GM23338 (cell line): ENCODE measurements around the gene ELFN2. TPM values are rescaled to one million over a fixed set of nuclear protein-coding genes. Genes with fewer than 3 reads are reported as not detected.

ENCODE experiments used
- ATAC-seq: fragments of 200-7000 bp; cut with Tn5 transposase; 3 replicates; pipeline ENCODE4 v1.9.1; 2020
- DNase-seq: peaks from one replicate; pipeline ENCODE4 v3.0.0-alpha.2; 2015; ENCODE audit warnings: low spot score
- H2AFZ ChIP-seq: fragments of 200-600 bp; sonication (generic); 2 replicates; pipeline ENCODE4 v1.8.0; 2016; ENCODE audit warnings: antibody characterized with exemption, mild to moderate bottlenecking, moderate library complexity
- H3F3A ChIP-seq: fragments of 200-600 bp; sonication (generic); replicated peaks from 2 replicates; pipeline ENCODE4 v1.8.0; 2017; ENCODE audit warnings: antibody characterized with exemption, mixed run types, low read depth
- H3K27ac ChIP-seq: fragments of 200-600 bp; sonication (generic); 2 replicates; pipeline ENCODE4 v1.6.1; 2016; ENCODE audit warnings: low read depth
- H3K27me3 ChIP-seq: fragments of 200-600 bp; sonication (generic); 2 replicates; pipeline ENCODE4 v1.8.0; 2016; ENCODE audit warnings: mild to moderate bottlenecking, mixed run types, moderate library complexity; ENCODE audit not compliant: insufficient read depth
- H3K36me3 ChIP-seq: fragments of 200-600 bp; sonication (generic); 2 replicates; pipeline ENCODE4 v1.8.0; 2016; ENCODE audit warnings: mild to moderate bottlenecking; ENCODE audit not compliant: insufficient read depth
- H3K4me1 ChIP-seq: fragments of 200-600 bp; sonication (generic); 2 replicates; pipeline ENCODE4 v1.8.0; 2016; ENCODE audit warnings: mild to moderate bottlenecking, moderate library complexity; ENCODE audit not compliant: insufficient read depth
- H3K4me2 ChIP-seq: fragments of 200-600 bp; sonication (generic); 2 replicates; pipeline ENCODE4 v1.7.1; 2017; ENCODE audit warnings: mixed run types
- H3K4me3 ChIP-seq: fragments of 200-600 bp; sonication (generic); 2 replicates; pipeline ENCODE4 v1.6.1; 2016; ENCODE audit warnings: mixed run types
- H3K79me2 ChIP-seq: fragments of 200-600 bp; sonication (generic); replicated peaks from 2 replicates; pipeline ENCODE4 v1.8.0; 2017; ENCODE audit warnings: mild to moderate bottlenecking; ENCODE audit not compliant: insufficient read depth
- H3K9me2 ChIP-seq: fragments of 200-600 bp; sonication (generic); 2 replicates; pipeline ENCODE4 v1.8.0; 2017; ENCODE audit not compliant: insufficient read depth
- H4K20me1 ChIP-seq: fragments of 200-600 bp; sonication (generic); replicated peaks from 2 replicates; pipeline ENCODE4 v1.8.0; 2017; ENCODE audit warnings: mild to moderate bottlenecking; ENCODE audit not compliant: insufficient read depth
- H3K27ac Mint-ChIP-seq: 2 replicates; pipeline ENCODE4 v1.8.0; 2020; ENCODE audit warnings: inconsistent platforms, mild to moderate bottlenecking, moderate library complexity, mixed read lengths
- H3K27me3 Mint-ChIP-seq: 3 replicates; pipeline ENCODE4 v1.8.0; 2022; ENCODE audit warnings: low read depth, mild to moderate bottlenecking, moderate library complexity, mixed read lengths, inconsistent platforms; ENCODE audit not compliant: insufficient read depth, poor library complexity
- H3K36me3 Mint-ChIP-seq: 3 replicates; pipeline ENCODE4 v1.8.0; 2021; ENCODE audit warnings: low read depth, mild to moderate bottlenecking, inconsistent platforms, moderate library complexity, mixed read lengths
- H3K4me1 Mint-ChIP-seq: 3 replicates; pipeline ENCODE4 v1.8.0; 2020; ENCODE audit warnings: mild to moderate bottlenecking, inconsistent platforms, mixed read lengths
- H3K4me3 Mint-ChIP-seq: 3 replicates; pipeline ENCODE4 v1.8.0; 2021; ENCODE audit warnings: moderate library complexity, mild to moderate bottlenecking, inconsistent platforms, mixed read lengths
- H3K9me3 Mint-ChIP-seq: 3 replicates; pipeline ENCODE4 v1.8.0; 2020; ENCODE audit warnings: moderate library complexity, mild to moderate bottlenecking, inconsistent platforms, mixed read lengths
- CREB1 ChIP-seq: fragments of 250-450 bp; sonication (Bioruptor Pico); IDR thresholded peaks from 2 replicates; pipeline ENCODE4 v1.5.0; 2020; ENCODE audit warnings: low read depth, mild to moderate bottlenecking, moderate library complexity
- CTCF ChIP-seq, 2 experiments: fragments of 200-600 bp in 1 of 2; sonication (generic) in 1 of 2; conservative IDR thresholded peaks; 2 replicates each; pipeline versions ENCODE4 v1.5.1 to v1.6.1; 2016 to 2017; ENCODE audit warnings: antibody characterized with exemption in 2 of 2, low read depth in 2 of 2, mild to moderate bottlenecking in 2 of 2, moderate library complexity in 1 of 2
- JUNB ChIP-seq: IDR thresholded peaks from one replicate; pipeline ENCODE4 v1.6.1; 2016; ENCODE audit warnings: antibody characterized with exemption; ENCODE audit not compliant: unreplicated experiment
- NANOG ChIP-seq: IDR thresholded peaks from 2 replicates; pipeline ENCODE4 v1.6.1; 2016; ENCODE audit warnings: antibody characterized with exemption, borderline replicate concordance
- POLR2AphosphoS5 ChIP-seq: IDR thresholded peaks from 2 replicates; pipeline ENCODE4 v1.6.1; 2016; ENCODE audit warnings: antibody characterized with exemption, low read depth
- STAT1 ChIP-seq: IDR thresholded peaks from one replicate; pipeline ENCODE4 v1.6.1; 2016; ENCODE audit warnings: antibody characterized with exemption; ENCODE audit not compliant: unreplicated experiment
- ZNF114 ChIP-seq: fragments of 250-450 bp; sonication (Bioruptor Pico); IDR thresholded peaks from 2 replicates; pipeline ENCODE4 v1.5.0; 2020; ENCODE audit warnings: mild to moderate bottlenecking, moderate library complexity
- ZNF331 ChIP-seq: fragments of 250-450 bp; sonication (Bioruptor Pico); IDR thresholded peaks from 2 replicates; pipeline ENCODE4 v1.5.0; 2020; ENCODE audit warnings: low read depth, mild to moderate bottlenecking, moderate library complexity
- polyA plus RNA-seq: library from polyadenylated mRNA; unstranded; fragments of >200 nt; fragmentation: Nextera tagmentation; extraction: Ambion mirVana; gene quantifications from 2 replicates; pipeline ENCODE4 v1.2.1, GENCODE V29; 2016
- total RNA-seq: library from RNA; depleted of rRNA; stranded (reverse); fragments of >200 nt; shearing (Covaris generic); gene quantifications from 2 replicates; pipeline ENCODE4 v1.2.3, GENCODE V29; 2014
- TF ChIP-seq, protein P1 (sequence below): fragments of 250-450 bp; sonication (Bioruptor Pico); IDR thresholded peaks from 2 replicates; pipeline ENCODE4 v1.5.0; 2020; ENCODE audit warnings: mild to moderate bottlenecking, moderate library complexity
- TF ChIP-seq, protein P2 (sequence below): IDR thresholded peaks from 2 replicates; pipeline ENCODE4 v1.6.1; 2016; ENCODE audit warnings: antibody characterized with exemption
- TF ChIP-seq, protein P3 (sequence below): IDR thresholded peaks from one replicate; pipeline ENCODE4 v1.6.1; 2018; ENCODE audit warnings: antibody characterized with exemption; ENCODE audit not compliant: unreplicated experiment

ELFN2 gene
- total and polyA plus RNA-seq, 2 experiments from 2014 or later: 0.18 to 0.35 TPM

GRCh38 chr22:37392721-37393328 lies 34.5 kb downstream of the ELFN2 start (continued):
- TF ChIP-seq, protein P1, sequence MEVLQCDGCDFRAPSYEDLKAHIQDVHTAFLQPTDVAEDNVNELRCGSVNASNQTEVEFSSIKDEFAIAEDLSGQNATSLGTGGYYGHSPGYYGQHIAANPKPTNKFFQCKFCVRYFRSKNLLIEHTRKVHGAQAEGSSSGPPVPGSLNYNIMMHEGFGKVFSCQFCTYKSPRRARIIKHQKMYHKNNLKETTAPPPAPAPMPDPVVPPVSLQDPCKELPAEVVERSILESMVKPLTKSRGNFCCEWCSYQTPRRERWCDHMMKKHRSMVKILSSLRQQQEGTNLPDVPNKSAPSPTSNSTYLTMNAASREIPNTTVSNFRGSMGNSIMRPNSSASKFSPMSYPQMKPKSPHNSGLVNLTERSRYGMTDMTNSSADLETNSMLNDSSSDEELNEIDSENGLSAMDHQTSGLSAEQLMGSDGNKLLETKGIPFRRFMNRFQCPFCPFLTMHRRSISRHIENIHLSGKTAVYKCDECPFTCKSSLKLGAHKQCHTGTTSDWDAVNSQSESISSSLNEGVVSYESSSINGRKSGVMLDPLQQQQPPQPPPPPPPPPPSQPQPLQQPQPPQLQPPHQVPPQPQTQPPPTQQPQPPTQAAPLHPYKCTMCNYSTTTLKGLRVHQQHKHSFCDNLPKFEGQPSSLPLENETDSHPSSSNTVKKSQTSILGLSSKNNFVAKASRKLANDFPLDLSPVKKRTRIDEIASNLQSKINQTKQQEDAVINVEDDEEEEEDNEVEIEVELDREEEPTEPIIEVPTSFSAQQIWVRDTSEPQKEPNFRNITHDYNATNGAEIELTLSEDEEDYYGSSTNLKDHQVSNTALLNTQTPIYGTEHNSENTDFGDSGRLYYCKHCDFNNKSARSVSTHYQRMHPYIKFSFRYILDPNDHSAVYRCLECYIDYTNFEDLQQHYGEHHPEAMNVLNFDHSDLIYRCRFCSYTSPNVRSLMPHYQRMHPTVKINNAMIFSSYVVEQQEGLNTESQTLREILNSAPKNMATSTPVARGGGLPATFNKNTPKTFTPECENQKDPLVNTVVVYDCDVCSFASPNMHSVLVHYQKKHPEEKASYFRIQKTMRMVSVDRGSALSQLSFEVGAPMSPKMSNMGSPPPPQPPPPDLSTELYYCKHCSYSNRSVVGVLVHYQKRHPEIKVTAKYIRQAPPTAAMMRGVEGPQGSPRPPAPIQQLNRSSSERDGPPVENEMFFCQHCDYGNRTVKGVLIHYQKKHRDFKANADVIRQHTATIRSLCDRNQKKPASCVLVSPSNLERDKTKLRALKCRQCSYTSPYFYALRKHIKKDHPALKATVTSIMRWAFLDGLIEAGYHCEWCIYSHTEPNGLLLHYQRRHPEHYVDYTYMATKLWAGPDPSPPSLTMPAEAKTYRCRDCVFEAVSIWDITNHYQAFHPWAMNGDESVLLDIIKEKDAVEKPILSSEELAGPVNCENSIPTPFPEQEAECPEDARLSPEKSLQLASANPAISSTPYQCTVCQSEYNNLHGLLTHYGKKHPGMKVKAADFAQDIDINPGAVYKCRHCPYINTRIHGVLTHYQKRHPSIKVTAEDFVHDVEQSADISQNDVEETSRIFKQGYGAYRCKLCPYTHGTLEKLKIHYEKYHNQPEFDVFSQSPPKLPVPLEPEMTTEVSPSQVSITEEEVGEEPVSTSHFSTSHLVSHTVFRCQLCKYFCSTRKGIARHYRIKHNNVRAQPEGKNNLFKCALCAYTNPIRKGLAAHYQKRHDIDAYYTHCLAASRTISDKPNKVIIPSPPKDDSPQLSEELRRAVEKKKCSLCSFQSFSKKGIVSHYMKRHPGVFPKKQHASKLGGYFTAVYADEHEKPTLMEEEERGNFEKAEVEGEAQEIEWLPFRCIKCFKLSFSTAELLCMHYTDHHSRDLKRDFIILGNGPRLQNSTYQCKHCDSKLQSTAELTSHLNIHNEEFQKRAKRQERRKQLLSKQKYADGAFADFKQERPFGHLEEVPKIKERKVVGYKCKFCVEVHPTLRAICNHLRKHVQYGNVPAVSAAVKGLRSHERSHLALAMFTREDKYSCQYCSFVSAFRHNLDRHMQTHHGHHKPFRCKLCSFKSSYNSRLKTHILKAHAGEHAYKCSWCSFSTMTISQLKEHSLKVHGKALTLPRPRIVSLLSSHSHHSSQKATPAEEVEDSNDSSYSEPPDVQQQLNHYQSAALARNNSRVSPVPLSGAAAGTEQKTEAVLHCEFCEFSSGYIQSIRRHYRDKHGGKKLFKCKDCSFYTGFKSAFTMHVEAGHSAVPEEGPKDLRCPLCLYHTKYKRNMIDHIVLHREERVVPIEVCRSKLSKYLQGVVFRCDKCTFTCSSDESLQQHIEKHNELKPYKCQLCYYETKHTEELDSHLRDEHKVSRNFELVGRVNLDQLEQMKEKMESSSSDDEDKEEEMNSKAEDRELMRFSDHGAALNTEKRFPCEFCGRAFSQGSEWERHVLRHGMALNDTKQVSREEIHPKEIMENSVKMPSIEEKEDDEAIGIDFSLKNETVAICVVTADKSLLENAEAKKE (CRISPR knock-in tag): no peak
- TF ChIP-seq POLR2AphosphoS5 (no peak), ZNF331 (CRISPR knock-in tag) (no peak)

DNA sequence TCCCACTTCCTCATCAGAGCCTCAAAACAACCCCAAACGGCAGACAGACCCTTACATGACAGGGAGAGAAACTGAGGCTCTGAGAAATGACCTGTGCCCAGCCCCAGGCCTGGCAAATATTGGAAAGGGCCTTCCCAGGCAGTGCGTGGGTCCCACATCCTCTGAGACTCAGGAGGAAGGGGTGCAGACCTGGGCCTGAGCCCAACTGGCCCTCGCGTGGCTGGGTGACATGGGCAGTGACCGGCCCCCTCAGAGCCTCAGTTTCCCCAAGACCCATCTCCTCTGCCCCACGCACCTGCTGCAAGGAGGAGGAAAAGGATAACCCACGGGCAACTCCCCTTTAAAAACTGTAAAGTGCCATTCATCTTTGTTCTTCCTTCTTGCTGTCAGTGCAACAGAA lies 35.6 kb downstream of the ELFN2 start:
- Histone ChIP-seq H3K4me1 (no peaks in the 10 kb centered on the region), H3K79me2 (no peaks in the 10 kb centered on the region), H3K4me3 (no peak overlapping the region), H3K27ac (no peak overlapping the region), H2AFZ (no peak overlapping the region), H3K4me2 (no peak overlapping the region), H3K27me3 (no peaks in the 10 kb centered on the region), H3K9me2 (no peaks in the 10 kb centered on the region), H4K20me1 (no peaks in the 10 kb centered on the region), H3F3A (no peaks in the 10 kb centered on the region), H3K36me3 (no peaks in the 10 kb centered on the region)
- Mint-ChIP-seq H3K27me3 (peaks cover 3% of the 10 kb centered on the region), H3K36me3 (no peaks in the 10 kb centered on the region), H3K4me1 (peaks cover 14% of the 10 kb centered on the region), H3K9me3 (no peaks in the 10 kb centered on the region), H3K4me3 (no peak overlapping the region), H3K27ac (no peak overlapping the region)
- DNase-seq (no peak), ATAC-seq (no peak)
- no peak for TF ChIP-seq CREB1 (CRISPR knock-in tag)
- no peak for TF ChIP-seq NANOG
- TF ChIP-seq, protein P2, sequence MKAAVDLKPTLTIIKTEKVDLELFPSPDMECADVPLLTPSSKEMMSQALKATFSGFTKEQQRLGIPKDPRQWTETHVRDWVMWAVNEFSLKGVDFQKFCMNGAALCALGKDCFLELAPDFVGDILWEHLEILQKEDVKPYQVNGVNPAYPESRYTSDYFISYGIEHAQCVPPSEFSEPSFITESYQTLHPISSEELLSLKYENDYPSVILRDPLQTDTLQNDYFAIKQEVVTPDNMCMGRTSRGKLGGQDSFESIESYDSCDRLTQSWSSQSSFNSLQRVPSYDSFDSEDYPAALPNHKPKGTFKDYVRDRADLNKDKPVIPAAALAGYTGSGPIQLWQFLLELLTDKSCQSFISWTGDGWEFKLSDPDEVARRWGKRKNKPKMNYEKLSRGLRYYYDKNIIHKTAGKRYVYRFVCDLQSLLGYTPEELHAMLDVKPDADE: no peak
- TF ChIP-seq, protein P3, sequence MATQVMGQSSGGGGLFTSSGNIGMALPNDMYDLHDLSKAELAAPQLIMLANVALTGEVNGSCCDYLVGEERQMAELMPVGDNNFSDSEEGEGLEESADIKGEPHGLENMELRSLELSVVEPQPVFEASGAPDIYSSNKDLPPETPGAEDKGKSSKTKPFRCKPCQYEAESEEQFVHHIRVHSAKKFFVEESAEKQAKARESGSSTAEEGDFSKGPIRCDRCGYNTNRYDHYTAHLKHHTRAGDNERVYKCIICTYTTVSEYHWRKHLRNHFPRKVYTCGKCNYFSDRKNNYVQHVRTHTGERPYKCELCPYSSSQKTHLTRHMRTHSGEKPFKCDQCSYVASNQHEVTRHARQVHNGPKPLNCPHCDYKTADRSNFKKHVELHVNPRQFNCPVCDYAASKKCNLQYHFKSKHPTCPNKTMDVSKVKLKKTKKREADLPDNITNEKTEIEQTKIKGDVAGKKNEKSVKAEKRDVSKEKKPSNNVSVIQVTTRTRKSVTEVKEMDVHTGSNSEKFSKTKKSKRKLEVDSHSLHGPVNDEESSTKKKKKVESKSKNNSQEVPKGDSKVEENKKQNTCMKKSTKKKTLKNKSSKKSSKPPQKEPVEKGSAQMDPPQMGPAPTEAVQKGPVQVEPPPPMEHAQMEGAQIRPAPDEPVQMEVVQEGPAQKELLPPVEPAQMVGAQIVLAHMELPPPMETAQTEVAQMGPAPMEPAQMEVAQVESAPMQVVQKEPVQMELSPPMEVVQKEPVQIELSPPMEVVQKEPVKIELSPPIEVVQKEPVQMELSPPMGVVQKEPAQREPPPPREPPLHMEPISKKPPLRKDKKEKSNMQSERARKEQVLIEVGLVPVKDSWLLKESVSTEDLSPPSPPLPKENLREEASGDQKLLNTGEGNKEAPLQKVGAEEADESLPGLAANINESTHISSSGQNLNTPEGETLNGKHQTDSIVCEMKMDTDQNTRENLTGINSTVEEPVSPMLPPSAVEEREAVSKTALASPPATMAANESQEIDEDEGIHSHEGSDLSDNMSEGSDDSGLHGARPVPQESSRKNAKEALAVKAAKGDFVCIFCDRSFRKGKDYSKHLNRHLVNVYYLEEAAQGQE: no peak
- no peak for TF ChIP-seq ZNF114 (CRISPR knock-in tag)
- TF ChIP-seq STAT1: no peak
- no peak for TF ChIP-seq ZNF331 (CRISPR knock-in tag)
- no peak for TF ChIP-seq POLR2AphosphoS5
- no peak for TF ChIP-seq CTCF (conservative IDR thresholded peaks at IDR 0.05; ENCODE audit: low read depth in 2 of 2)
- TF ChIP-seq JUNB: no peak
